Measurements from ENCODE around the gene OR52E5. TPM values are rescaled to one million over a fixed set of nuclear protein-coding genes. Genes with fewer than 3 reads are reported as not detected.

Gene OR52E5
- total and polyA plus RNA-seq, 10 of the 15 experiments (the other 5 are each of a cell fraction or from before 2014, with no cell fraction given): not detected

GRCh38 chr11:5928271-5928670 is 35.3 kb downstream of the OR52E5 start:
- DNase-seq (ENCODE audit: low read depth, low spot score): no peak
- H2AFZ ChIP-seq (ENCODE audit: control insufficient read depth, low read depth, low read length): no peak overlapping the region
- no peak overlapping the region for H3K4me3 ChIP-seq
- no peak overlapping the region for H3K27ac ChIP-seq (ENCODE audit: control insufficient read depth, insufficient read depth)
- ChIA-PET RAD21 (ENCODE audit: unreplicated experiment) (no interaction called here), POLR2A (no interaction called here), SMC1A (ENCODE audit: uncharacterized antibody, unreplicated experiment) (no interaction called here), CTCF (no interaction called here)
- 82% methylated on average over 17 of the region's 17 CpGs for WGBS (ENCODE audit: insufficient coverage, insufficient replicate concordance, low lambda C conversion rate, missing lambda C conversion rate)
- H3K27me3 ChIP-seq (replicated peaks in 1 of 2; ENCODE audit: control insufficient read depth in 2 of 2, insufficient read depth in 2 of 2, low read length in 1 of 2): no peaks in the 10 kb centered on the region
- TF ChIP-seq, protein P1, sequence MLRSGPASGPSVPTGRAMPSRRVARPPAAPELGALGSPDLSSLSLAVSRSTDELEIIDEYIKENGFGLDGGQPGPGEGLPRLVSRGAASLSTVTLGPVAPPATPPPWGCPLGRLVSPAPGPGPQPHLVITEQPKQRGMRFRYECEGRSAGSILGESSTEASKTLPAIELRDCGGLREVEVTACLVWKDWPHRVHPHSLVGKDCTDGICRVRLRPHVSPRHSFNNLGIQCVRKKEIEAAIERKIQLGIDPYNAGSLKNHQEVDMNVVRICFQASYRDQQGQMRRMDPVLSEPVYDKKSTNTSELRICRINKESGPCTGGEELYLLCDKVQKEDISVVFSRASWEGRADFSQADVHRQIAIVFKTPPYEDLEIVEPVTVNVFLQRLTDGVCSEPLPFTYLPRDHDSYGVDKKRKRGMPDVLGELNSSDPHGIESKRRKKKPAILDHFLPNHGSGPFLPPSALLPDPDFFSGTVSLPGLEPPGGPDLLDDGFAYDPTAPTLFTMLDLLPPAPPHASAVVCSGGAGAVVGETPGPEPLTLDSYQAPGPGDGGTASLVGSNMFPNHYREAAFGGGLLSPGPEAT (IDR thresholded peaks at IDR 0.05; ENCODE audit: low read depth): no peak
- no peak for TF ChIP-seq HSF1 (IDR thresholded peaks at IDR 0.05; ENCODE audit: low read depth, low read length)
- no peak for TF ChIP-seq PAX5 (IDR thresholded peaks at IDR 0.05; ENCODE audit: borderline replicate concordance, low read depth, low read length)
- TF ChIP-seq NFXL1 (IDR thresholded peaks at IDR 0.05; ENCODE audit: borderline replicate concordance): no peak
- no peak for TF ChIP-seq NFYB (IDR thresholded peaks at IDR 0.05; ENCODE audit: insufficient read depth, low read depth, low read length)
- no peak for TF ChIP-seq ATF7 (IDR thresholded peaks at IDR 0.05; ENCODE audit: low read depth)
- no peak for TF ChIP-seq STAT3 (IDR thresholded peaks at IDR 0.05; ENCODE audit: low read depth, low read length)
- no peak for TF ChIP-seq POLR2AphosphoS5 (IDR thresholded peaks at IDR 0.05; ENCODE audit: low read length)
- TF ChIP-seq BMI1 (IDR thresholded peaks at IDR 0.05; ENCODE audit: borderline replicate concordance): no peak
- H4K20me1 ChIP-seq (ENCODE audit: control insufficient read depth, insufficient read depth): no peaks in the 10 kb centered on the region
- H3K79me2 ChIP-seq (ENCODE audit: control insufficient read depth, insufficient read depth, low read length): no peaks in the 10 kb centered on the region
- FAIRE-seq: no peak
- peaks cover 1% of the 10 kb centered on the region; the same call in 1 of the 3 replicates for H3K9me3 ChIP-seq (replicated peaks; ENCODE audit: control insufficient read depth, insufficient read depth, low read length)
- no peaks in the 10 kb centered on the region for H3K4me1 ChIP-seq (ENCODE audit: control insufficient read depth, insufficient read depth, low read length)
- H3K9ac ChIP-seq (ENCODE audit: control insufficient read depth, insufficient read depth, low read length): no peak overlapping the region
- BruUV-seq (replicated peaks): no TSS peak
- in situ Hi-C loops (cut with MboI): no loop called here
- ATAC-seq: no peak
- no peak overlapping the region for H3K4me2 ChIP-seq (ENCODE audit: control insufficient read depth, insufficient read depth)
- intact Hi-C loops (cut with micrococcal nuclease; ENCODE audit: unreplicated experiment): no loop called here
- H3K36me3 ChIP-seq (ENCODE audit: control insufficient read depth in 2 of 2, insufficient read depth in 2 of 2, low read length in 1 of 2): no peaks in the 10 kb centered on the region
